ENCODE measurements around the gene SRD5A1. TPM values are rescaled to one million over a fixed set of nuclear protein-coding genes. Genes with fewer than 3 reads are reported as not detected.

SRD5A1 gene
- total RNA-seq, 4 donors from 2014 or later: 0.75 to 4.3 (median 3.3) TPM

- Histone ChIP-seq H3K9me3 (no peaks in the 10 kb centered on the region), H3K27me3 (no peaks in the 10 kb centered on the region), H3K4me1 (peaks cover 0 to 10% of the 10 kb centered on the region in 2 donors), H3K36me3 (peaks cover 0 to 87% of the 10 kb centered on the region in 2 donors), H3K27ac (no peak overlapping the region), H3K4me3 (no peak overlapping the region)
- ATAC-seq: no peak
- in situ Hi-C loops (cut with MboI; ENCODE audit: low sequenced_read_pairs in 4 of 4) (no loop called here), intact Hi-C loops (cut with DNase I; ENCODE audit: low total_unique reads) (no loop called here)
- TF ChIP-seq POLR2A (IDR thresholded peaks at IDR 0.05): no peak
- TF ChIP-seq, protein P1, sequence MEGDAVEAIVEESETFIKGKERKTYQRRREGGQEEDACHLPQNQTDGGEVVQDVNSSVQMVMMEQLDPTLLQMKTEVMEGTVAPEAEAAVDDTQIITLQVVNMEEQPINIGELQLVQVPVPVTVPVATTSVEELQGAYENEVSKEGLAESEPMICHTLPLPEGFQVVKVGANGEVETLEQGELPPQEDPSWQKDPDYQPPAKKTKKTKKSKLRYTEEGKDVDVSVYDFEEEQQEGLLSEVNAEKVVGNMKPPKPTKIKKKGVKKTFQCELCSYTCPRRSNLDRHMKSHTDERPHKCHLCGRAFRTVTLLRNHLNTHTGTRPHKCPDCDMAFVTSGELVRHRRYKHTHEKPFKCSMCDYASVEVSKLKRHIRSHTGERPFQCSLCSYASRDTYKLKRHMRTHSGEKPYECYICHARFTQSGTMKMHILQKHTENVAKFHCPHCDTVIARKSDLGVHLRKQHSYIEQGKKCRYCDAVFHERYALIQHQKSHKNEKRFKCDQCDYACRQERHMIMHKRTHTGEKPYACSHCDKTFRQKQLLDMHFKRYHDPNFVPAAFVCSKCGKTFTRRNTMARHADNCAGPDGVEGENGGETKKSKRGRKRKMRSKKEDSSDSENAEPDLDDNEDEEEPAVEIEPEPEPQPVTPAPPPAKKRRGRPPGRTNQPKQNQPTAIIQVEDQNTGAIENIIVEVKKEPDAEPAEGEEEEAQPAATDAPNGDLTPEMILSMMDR (IDR thresholded peaks at IDR 0.05 in 4 of 5, conservative IDR thresholded peaks at IDR 0.05 in 1 of 5): no peak
- DNase-seq: no peak
These were observed 32.0 kb upstream of the SRD5A1 start for GRCh38 chr5:6601271-6601670.

DNA sequence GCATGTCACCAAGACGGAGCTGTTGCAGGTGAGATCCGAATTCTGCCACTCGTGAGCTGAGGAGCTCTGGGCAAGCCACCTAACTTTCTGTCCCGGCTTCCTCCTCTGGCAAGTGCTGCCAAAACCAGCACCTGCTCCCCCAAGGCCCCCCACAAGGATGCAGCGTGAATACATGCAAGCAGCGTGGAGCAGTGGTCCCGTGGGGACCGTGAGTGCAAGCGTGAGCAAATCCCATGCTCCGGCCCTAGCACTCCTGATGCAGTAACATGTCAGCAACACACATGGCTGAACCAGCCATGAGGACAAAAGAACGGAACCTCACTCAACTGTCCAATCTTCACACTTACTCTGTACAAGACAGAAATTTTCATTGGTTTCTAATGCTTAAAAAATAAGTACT, 31.4 kb upstream of the SRD5A1 start:
- Histone ChIP-seq H3K27ac (no peak overlapping the region), H3K27me3 (no peaks in the 10 kb centered on the region), H3K9me3 (no peaks in the 10 kb centered on the region), H3K36me3 (peaks cover 0 to 87% of the 10 kb centered on the region in 2 donors), H3K4me3 (no peak overlapping the region), H3K4me1 (peaks cover 0 to 10% of the 10 kb centered on the region in 2 donors)
- ATAC-seq: no peak
- intact Hi-C loops (cut with DNase I; ENCODE audit: low total_unique reads) (no loop called here), in situ Hi-C loops (cut with MboI; ENCODE audit: low sequenced_read_pairs in 4 of 4) (no loop called here)
- no peak for TF ChIP-seq POLR2A (IDR thresholded peaks at IDR 0.05)
- TF ChIP-seq, protein P1 (IDR thresholded peaks at IDR 0.05 in 4 of 5, conservative IDR thresholded peaks at IDR 0.05 in 1 of 5): no peak
- no peak for DNase-seq

GRCh38 chr5:6602441-6602840, 30.8 kb upstream of the SRD5A1 start:
- DNase-seq (no peak), ATAC-seq (no peak)
- in situ Hi-C loops (cut with MboI; ENCODE audit: low sequenced_read_pairs in 4 of 4): no loop called here
- Histone ChIP-seq H3K27me3 (no peaks in the 10 kb centered on the region), H3K4me3 (no peak overlapping the region), H3K36me3 (peaks cover 0 to 87% of the 10 kb centered on the region in 2 donors), H3K9me3 (no peaks in the 10 kb centered on the region), H3K4me1 (peaks cover 0 to 15% of the 10 kb centered on the region in 2 donors), H3K27ac (no peak overlapping the region)
- TF ChIP-seq POLR2A (IDR thresholded peaks at IDR 0.05): no peak
- TF ChIP-seq, protein P1 (IDR thresholded peaks at IDR 0.05 in 4 of 5, conservative IDR thresholded peaks at IDR 0.05 in 1 of 5): no peak
- intact Hi-C loops (cut with DNase I; ENCODE audit: low total_unique reads): no loop called here

DNA sequence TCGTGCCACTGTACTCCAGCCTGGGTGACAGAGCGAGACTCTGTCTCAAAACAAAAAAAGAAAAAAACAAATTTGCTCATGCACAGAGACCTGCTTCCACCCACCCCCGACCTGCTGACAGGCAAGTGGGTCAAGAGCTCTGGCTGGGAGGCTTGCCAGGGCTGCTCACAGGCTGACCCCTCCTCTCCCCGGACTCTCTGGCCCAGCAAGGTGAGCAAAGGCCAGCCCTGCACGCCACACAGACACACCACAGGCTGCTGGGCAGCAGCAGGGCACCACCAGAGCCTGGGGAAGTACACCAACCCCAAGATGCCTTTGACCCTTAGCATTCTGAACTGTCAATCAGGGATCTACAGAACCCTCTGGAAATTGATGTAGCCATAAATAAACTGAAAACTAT, 29.6 kb upstream of the SRD5A1 start:
- in situ Hi-C loops (cut with MboI; ENCODE audit: low sequenced_read_pairs in 4 of 4) (no loop called here), intact Hi-C loops (cut with DNase I; ENCODE audit: low total_unique reads) (no loop called here)
- no peaks in the 10 kb centered on the region for H3K9me3 ChIP-seq
- H3K36me3 ChIP-seq: peaks cover 0 to 95% of the 10 kb centered on the region in 2 donors
- H3K27me3 ChIP-seq: no peaks in the 10 kb centered on the region
- TF ChIP-seq POLR2A (IDR thresholded peaks at IDR 0.05): no peak
- TF ChIP-seq, protein P1 (IDR thresholded peaks at IDR 0.05 in 4 of 5, conservative IDR thresholded peaks at IDR 0.05 in 1 of 5): no peak
- H3K27ac ChIP-seq: no peak overlapping the region
- ATAC-seq: no peak
- peaks cover 0 to 14% of the 10 kb centered on the region in 2 donors for H3K4me1 ChIP-seq
- H3K4me3 ChIP-seq: no peak overlapping the region
- DNase-seq: no peak

- Histone ChIP-seq H3K4me1 (peaks cover 0 to 11% of the 10 kb centered on the region in 2 donors), H3K27me3 (no peaks in the 10 kb centered on the region), H3K4me3 (no peak overlapping the region), H3K9me3 (no peaks in the 10 kb centered on the region), H3K36me3 (peaks cover 0 to 99% of the 10 kb centered on the region in 2 donors), H3K27ac (no peak overlapping the region)
- intact Hi-C loops (cut with DNase I; ENCODE audit: low total_unique reads) (no loop called here), in situ Hi-C loops (cut with MboI; ENCODE audit: low sequenced_read_pairs in 4 of 4) (no loop called here)
- DNase-seq (no peak), ATAC-seq (no peak)
- no peak for TF ChIP-seq POLR2A (IDR thresholded peaks at IDR 0.05)
- TF ChIP-seq, protein P1 (IDR thresholded peaks at IDR 0.05 in 4 of 5, conservative IDR thresholded peaks at IDR 0.05 in 1 of 5): no peak
These were observed 28.9 kb upstream of the SRD5A1 start for GRCh38 chr5:6604341-6604740.
